ENCODE results near the gene CCNG2.
A peak's percentile ranks its signal among the peaks of the same experiment; 100 is the strongest.

CCNG2 gene

GRCh38 chr4:77156912-77157858 is at the start of gene CCNG2:
Gene CCNG2, plus strand, starts transcription at chr4:77157207. Its CDS starts 1,326 bp downstream, at chr4:77158533.
- in situ Hi-C loops (cut with HindIII; ENCODE audit: low sequenced_read_pairs), result no loop called here
- peak within 1 kb of the TSS; percentile 95 for H3K4me3 ChIP-seq (ENCODE audit: low read depth, low read length)
- TF ChIP-seq CTCF (IDR thresholded peaks at IDR 0.05; ENCODE audit: low read depth, low read length, missing control alignments), result no peak
- peak; percentile 90 for DNase-seq (ENCODE audit: low read depth)

GRCh38 chr4:77110730-77111129 is 46.3 kb upstream of the CCNG2 start:
- no peak for TF ChIP-seq CTCF (IDR thresholded peaks at IDR 0.05; ENCODE audit: low read depth, low read length, missing control alignments)
- in situ Hi-C loops (cut with HindIII; ENCODE audit: low sequenced_read_pairs), result no loop called here
- DNase-seq (ENCODE audit: low read depth), result no peak
- H3K4me3 ChIP-seq (ENCODE audit: low read depth, low read length), result no peak overlapping the region

GRCh38 chr4:77113069-77113468 is 43.9 kb upstream of the CCNG2 start:
- H3K4me3 ChIP-seq (ENCODE audit: low read depth, low read length), result no peak overlapping the region
- DNase-seq (ENCODE audit: low read depth), result no peak
- in situ Hi-C loops (cut with HindIII; ENCODE audit: low sequenced_read_pairs), result no loop called here
- TF ChIP-seq CTCF (IDR thresholded peaks at IDR 0.05; ENCODE audit: low read depth, low read length, missing control alignments), result no peak

- TF ChIP-seq CTCF (IDR thresholded peaks at IDR 0.05; ENCODE audit: low read depth, low read length, missing control alignments), result no peak
- in situ Hi-C loops (cut with HindIII; ENCODE audit: low sequenced_read_pairs), result no loop called here
These were observed 39.3 kb upstream of the CCNG2 start for GRCh38 chr4:77117721-77118120.

GRCh38 chr4:77120886-77121508 is 36.0 kb upstream of the CCNG2 start:
- DNase-seq (ENCODE audit: low read depth), result no peak
- in situ Hi-C loops (cut with HindIII; ENCODE audit: low sequenced_read_pairs), result no loop called here
- H3K4me3 ChIP-seq (ENCODE audit: low read depth, low read length), result no peak overlapping the region
- no peak for TF ChIP-seq CTCF (IDR thresholded peaks at IDR 0.05; ENCODE audit: low read depth, low read length, missing control alignments)

More at GRCh38 chr4:77117721-77118120, 39.3 kb upstream of the CCNG2 start:
- no peak overlapping the region for H3K4me3 ChIP-seq (ENCODE audit: low read depth, low read length)
- DNase-seq (ENCODE audit: low read depth), result no peak

GRCh38 chr4:77121736-77122240 is 35.2 kb upstream of the CCNG2 start:
- TF ChIP-seq CTCF (IDR thresholded peaks at IDR 0.05; ENCODE audit: low read depth, low read length, missing control alignments), result no peak
- no peak overlapping the region for H3K4me3 ChIP-seq (ENCODE audit: low read depth, low read length)
- no peak for DNase-seq (ENCODE audit: low read depth)
- in situ Hi-C loops (cut with HindIII; ENCODE audit: low sequenced_read_pairs), result no loop called here

Measured in astrocyte of the cerebellum (primary cell).